DMS153 treated with DMSO at 0.1 percent for 48 hours (cell line): ENCODE data around the gene DBNDD2.
A peak's percentile ranks its signal among the peaks of the same experiment; 100 is the strongest.

Source experiments
- DNase-seq: peaks from one replicate; lab custom pipeline; 2025; ENCODE audit not compliant: unreplicated experiment; lab: John Stamatoyannopoulos, UW

DBNDD2 gene, protein sequence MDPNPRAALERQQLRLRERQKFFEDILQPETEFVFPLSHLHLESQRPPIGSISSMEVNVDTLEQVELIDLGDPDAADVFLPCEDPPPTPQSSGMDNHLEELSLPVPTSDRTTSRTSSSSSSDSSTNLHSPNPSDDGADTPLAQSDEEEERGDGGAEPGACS

DNA sequence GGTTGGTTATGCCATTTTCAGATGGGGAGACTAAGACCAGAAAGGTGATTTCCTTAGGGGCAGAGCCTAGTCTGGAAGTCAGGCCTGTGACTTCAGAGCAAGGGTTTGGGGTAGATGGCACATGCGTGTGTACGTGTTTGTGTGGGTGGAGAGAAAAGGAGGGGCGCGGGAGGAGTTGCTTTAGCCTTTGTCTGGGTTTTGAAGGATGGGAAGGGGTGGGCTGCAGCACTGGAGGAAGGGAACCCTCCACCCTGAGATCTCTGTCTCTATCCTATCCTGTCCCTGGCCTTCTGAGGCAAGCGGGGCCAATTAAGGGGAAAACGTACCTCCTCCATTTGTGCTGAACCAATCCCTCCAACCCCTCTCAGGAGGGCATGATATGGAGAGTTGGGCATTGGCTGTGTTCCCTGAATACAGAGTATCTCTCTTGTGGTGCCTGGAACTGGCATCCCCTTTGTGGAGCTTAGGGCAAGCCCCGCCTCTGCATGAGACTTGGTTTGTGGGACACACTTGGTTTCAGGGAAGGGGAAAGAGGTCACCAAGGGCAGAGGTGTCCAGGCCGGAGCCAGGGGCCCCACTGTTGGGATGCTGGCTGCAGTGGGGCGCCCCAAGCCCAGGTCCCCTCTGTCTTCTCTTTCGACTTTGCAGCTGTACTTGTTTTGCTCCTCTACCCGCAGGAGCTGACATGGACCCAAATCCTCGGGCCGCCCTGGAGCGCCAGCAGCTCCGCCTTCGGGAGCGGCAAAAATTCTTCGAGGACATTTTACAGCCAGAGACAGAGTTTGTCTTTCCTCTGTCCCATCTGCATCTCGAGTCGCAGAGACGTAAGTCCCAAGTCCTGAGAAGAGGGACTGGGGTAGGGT, at the start of gene DBNDD2:
Gene DBNDD2 (plus strand): TSS at position 507 of the 863 bp plus-strand sequence. CDS start 179 bp downstream, at position 686.
- DNase-seq: no peak

DNA sequence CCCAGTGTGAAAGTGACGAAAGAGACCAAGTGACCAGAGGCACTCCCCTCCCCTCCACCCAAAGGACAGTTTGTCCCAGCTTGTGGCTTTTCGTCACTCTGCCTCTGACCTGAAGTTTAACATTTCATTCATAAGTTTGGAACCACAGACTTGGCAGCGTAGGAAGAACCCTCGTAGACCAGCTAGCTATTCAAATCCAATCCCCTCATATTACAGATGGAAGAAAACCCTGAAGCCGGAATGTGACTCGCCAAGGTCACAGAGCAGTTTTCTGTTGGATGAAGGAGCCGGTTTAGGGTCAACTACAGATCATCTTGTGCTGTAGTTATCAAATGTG, 49.1 kb upstream of the DBNDD2 start:
- no peak for DNase-seq

DNA sequence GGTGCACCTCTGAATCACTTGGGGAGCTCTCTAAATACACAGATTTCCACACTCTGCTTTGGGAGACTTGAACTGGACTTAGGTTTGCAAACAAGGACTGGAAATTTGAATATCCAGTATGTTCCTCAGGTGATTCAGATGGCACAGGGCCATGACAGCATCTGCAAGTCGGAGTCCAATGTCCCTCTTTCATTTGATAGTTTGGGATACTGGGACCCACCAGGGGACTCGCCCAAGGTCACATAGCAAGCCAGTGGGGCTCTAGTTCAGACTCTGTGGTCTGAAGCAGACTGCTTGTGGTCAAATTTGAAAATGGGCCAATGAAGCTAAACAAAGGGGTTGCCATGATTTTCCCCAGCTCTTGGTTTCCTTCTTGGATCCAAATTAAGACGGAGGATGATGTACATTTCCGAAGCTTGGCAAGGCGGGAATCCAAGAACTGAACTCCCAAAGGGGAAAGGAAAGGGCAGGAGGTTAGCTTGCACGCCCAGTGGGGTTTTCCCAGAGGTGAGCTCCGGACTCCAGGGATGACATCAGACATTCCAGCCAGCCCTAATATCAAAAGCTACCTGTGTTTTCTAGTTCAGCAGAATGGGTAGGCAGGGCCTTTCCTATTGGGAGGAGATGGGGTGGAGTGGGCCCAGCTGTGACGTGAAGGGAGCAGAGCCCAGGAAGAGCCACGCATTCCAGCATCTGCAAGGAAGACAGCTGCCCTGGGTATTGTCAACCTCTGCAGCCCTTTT, 48.5 kb upstream of the DBNDD2 start:
- no peak for DNase-seq

DNA sequence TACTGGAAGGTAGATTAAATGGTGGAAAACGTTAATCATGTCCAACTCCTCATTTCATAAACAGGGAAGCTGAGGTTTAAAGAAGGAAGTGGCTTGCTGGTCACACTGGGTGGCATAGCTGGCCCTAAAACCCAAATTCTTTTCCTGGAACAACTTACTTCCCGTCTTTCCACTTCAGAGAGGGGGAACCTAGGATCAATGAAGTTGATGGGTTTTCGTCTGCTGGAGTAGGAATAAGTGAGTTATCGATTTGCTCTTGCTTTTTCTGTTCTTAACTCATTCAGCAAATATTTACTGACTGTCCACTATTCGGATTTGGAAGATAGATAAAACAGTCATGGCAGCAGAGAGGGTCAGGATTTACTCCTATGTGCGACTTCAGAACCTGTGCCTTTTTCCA, 46.3 kb upstream of the DBNDD2 start:
- DNase-seq: no peak

DNA sequence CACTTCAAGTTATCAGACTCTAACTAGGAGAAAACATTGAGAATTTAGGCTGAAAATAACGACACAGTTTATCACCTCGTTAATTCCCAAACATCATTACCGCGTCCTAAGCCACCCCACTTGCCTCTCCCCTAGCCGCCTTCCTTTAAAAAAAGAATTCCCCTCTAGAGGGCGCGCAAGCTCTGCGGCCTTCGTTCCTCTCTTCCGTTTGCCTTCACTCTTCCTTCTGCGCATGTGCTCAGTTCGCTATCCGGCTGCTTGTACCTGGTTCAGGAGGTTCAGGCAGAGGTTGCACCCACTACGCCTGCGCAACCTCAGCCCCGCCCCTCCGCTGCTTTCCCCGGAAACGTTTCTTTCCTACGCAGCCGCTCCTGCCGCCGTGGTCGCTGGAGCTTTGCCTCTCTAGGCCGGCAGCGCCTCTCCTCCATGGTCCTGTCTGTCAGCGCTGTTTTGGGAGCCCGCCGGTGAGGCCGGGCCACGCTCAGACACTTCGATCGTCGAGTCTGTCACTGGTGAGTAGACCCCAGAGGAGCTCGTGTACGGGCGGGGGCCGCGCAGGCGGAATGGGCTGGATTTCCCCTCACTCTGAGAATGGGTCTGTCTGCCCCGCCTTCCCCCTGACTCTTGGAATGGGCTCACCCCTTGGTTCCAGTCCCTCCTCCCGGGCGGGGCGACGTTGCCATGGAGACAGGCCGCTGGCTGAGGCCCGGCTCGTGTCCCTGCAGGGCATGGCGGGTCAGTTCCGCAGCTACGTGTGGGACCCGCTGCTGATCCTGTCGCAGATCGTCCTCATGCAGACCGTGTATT, 45.1 kb upstream of the DBNDD2 start, which contains the start of gene SYS1:
Gene SYS1 (plus strand): TSS at position 353 of the 807 bp plus-strand sequence. CDS start 376 bp downstream, at position 729.
- peak; percentile 97 for DNase-seq

DNA sequence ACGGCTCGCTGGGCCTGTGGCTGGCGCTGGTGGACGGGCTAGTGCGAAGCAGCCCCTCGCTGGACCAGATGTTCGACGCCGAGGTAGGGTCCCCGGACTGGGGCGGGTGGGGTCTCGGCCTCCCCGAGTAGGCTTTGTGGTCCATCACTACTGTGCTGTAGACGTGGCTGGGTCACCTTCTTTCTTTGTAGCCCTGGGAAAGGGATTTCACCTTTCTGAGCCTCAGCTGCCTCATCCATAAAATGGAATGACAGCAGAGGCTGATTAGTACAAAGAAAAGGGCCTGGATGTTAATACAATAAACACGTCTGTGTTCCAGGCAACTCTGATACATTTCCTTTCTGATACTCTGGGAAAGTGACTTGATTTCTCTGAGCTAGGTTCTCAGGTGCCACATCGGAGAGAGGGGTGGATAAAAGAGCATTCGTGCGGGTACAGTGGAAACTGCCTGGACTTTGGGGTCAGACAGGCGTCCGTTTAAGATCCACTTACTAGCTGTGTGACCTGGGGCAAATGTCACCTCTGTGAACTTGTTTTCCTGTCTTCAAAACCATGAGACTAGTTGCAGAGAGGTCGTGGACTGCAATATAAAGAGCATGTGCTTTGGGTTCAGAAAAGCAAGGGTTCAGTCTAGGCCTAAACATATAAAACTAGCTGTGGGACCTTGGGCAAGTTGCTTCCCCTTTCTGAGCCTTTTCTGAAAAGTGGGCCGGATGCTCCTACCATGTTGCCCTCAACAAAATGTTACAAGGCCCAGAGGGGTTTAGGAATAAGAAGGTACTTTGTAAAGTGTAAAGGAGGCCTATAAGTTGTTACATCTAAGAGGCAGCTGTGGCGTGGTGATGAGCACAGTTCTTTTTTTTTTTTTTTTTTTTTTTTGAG, 44.2 kb upstream of the DBNDD2 start:
- no peak for DNase-seq

DNA sequence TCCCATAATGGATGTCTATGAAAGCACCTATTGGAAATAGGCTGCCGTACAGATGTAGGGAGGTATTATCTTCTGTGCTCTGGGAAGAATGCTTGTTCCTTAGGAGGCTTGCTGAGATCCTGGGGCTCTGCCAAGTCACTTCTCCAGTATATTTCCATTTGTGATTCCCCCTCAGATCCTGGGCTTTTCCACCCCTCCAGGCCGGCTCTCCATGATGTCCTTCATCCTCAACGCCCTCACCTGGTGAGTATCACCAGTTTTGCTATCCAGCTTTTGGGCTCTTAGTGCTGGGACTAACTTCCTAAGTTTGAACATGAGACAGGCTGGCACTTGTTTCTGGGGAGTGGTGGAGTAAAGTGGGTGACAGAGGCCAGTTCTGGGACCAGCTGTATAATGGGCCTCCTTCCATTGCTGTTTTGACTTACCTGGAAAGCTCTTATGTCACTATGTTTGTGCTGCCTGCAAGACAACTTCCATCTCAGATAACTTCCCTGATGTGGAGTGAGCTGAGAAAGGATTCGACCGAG, 42.6 kb upstream of the DBNDD2 start:
- DNase-seq: no peak

DNA sequence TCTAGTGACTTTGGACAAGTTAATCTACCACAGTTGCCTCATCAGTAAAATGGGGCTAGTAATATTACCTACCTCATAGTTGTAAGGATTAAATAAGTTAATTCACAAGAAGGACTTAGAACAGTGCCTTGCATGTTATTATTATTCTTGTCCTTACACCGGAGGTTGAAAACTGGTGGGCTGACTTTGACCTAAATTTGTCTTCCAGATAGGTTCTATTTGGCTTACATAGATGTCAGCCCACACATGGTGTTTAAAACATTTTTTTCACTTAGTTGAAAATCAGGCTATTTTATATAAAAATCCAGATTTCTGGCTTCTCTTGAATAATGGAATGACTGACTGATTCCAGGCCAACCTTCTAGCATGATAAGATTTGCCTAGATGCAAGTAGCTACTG, 41.9 kb upstream of the DBNDD2 start:
- no peak for DNase-seq

DNA sequence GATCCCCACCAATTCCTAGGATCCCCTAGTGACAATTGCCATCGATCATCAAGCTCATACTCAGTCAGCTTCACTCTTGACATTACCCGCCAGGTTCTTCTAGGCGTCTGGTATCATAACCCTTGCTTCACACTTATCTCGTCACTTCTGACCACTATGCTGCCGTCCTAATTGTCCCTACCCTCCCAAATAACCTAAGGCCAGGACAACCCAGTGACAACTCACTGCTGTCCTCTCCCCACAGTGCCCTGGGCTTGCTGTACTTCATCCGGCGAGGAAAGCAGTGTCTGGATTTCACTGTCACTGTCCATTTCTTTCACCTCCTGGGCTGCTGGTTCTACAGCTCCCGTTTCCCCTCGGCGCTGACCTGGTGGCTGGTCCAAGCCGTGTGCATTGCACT, 41.5 kb upstream of the DBNDD2 start:
- no peak for DNase-seq

DNA sequence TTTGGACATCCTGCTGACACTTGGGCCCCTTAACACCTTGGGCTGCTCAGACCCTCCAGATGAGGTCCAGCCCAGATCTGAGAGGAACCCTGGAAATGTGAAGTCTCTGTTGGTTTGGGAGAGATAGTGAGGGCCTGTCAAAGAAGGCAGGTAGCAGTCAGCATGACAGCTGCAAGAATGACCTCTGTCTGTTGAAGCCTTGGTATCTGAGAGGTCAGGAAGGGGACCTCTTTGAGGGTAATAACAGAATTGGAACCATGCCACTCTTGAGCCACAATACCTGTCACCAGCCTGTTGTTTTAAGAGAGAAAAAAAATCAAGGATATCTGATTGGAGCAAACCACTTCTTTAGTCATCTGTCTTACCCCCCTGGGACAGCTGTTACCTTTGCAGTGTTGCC, 41.0 kb upstream of the DBNDD2 start:
- no peak for DNase-seq

DNA sequence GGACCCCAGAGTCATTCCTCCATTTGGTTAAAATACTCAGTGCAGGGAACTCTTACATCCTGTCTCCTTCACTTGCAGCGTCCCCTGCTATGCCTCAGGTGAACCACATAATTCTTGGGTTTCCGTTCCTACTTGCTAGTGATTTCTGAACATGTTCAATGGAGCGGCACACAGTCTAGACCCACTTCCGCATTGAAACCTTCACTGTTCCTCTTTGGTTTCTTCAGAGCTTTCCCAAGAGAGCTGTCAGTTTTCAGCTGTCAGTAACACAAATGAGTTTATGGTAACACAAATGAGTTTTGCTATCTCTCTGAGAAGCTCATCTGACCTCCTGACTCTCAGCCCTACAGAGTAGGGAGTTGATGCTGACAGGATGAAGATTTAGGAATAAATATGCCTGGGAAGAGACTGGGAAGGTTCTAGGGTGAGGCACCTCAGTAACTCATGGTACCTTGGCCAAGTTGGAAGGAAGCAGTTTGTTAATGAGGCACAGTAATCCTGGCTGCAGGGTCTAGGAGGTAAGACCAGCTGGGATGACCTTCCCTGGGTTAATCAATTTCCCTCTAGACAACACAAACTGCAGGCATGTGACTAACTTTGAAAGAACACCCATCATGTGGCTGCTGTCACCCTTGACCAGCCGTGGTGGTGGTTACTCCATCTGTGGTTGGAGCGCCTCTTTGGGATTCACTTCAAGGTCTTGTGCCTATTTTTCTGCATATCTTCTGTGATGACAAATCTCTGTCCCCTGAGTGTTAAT, 39.7 kb upstream of the DBNDD2 start:
- no peak for DNase-seq

DNA sequence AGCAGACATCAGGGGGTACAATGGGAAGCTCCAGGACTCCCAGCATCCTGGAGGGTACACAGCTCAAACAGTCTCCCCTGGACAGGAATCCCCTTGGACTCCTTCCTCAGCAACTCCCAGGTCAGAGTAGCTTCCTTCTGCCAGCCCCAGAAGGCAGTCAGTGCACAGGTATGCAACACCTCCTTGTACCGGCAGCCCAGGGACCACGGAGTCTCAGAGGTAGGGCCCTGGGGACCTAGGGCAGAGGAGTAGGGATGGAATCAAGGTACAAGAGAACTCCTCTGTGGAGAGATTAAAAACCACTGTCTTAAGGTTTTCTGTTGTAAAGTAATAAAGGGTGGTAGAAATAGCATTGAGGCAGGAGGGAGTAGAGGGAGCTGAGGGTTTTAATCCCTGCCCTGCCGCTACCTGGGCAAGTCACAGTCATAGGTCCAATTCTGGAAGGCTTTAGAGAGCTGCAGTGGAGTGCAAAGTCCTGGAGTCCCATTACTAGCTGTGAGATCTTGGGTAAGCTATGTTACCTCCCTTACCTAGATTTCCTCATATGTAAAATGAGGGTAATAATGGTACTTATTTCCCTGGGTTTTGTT, 37.4 kb upstream of the DBNDD2 start:
- no peak for DNase-seq

DNA sequence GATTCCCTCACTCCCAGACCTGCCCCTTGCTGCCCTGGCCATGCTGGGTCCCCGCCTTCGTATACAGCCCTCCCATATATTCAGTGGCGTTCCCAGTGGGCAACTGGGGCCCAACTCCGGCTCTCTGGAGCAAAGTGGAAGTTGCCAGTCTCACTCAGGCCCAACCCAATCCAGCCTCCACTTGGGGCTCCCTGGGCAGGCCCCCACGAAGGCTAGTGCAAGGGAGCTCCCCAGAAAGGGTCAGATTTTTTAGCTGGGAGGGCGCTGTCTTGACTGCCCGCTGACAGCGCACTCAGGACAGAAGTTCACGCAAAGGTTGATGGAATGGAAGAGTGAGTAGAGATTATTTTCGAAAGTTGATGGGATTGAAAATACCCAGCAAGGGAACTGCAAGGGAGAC, 35.8 kb upstream of the DBNDD2 start:
- no peak for DNase-seq

DNA sequence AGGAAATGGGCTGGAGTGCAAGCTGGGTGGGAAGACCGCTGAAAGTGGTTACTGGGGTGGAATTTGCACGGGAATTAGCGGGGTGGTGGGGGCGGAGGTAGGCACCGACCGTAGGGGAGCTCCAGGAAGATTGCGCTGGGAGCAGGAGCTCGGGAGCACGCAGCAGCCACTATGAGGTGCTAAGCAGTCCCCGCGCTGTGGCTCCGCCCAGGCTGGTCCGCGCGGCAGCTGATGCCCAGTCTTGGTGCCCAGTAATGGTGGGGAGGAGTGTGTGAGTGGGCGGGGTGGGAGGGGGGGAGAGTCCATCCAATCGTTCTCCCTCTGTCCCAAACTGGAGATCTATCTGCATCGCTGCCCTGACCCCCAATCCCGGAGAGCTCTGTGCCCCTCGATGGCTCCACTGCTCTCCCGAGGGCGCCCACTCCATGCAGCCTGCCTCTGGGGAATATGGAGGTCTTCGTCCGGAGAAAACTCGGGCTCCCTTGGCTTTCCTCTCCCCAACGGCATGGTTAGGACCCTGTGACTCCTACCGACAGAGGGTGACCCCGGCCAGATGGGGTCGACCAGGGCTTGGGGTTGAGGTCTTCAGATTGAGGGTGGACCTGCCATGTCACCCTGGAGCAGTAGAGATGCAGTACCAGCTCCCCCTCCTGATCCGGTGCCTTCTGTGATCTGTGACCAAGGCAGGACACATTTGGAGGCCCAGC, 35.3 kb upstream of the DBNDD2 start:
- DNase-seq: peak; percentile 13

DNA sequence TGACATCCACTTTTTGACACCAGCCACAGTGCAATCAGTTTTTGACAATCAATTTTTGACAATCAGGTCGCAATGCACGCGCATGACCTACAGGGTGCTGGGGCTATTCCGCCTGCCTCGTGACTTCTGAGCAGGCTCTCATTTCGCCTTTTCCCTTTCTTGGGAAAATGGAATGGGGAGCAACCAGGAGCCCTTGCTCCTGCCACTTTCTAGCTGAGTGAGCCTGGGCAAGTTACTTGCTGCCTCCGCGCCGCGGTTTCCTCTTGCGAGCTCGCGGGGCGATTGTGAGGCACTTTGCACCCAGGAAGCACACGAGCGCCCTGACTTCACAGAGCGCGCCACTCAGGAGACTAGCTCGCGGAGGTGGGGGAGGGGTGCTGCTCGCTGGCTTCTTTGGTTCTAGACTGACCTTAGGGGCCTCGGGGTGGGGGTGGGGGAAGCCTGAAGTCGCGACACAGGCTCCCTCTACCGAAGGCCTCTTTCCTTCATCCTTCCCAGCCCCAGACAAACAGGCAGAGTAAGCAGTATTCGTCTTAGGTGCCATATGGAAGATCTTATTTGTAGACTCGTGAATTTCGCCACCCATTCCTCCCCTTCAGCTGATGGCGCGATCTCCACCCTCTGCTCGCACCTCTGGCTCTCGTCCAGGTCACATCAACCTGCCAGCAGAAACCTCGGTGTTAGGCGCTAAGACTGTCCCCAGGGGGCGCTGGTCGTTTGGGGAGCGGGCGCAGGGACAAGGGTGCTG, 34.6 kb upstream of the DBNDD2 start:
- peak; percentile 89 for DNase-seq

DNA sequence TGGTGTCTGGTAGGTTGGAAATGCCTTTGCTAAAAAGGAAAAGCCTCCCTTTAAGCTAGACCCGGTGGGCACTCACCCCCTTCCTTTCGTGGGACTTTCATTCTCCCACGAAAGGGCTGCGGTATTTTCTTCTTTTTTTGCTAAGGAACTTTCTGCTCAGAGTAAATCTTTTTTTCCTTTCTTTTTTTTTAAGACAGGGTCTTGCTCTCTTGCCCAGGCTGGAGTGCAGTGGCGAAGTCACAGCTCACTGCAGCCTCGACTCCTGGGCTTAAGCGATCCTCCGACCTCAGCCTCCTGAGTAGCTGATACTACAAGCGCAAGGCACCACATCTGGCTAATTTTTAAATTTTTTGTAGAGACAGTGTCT, 34.0 kb upstream of the DBNDD2 start:
- no peak for DNase-seq

DNA sequence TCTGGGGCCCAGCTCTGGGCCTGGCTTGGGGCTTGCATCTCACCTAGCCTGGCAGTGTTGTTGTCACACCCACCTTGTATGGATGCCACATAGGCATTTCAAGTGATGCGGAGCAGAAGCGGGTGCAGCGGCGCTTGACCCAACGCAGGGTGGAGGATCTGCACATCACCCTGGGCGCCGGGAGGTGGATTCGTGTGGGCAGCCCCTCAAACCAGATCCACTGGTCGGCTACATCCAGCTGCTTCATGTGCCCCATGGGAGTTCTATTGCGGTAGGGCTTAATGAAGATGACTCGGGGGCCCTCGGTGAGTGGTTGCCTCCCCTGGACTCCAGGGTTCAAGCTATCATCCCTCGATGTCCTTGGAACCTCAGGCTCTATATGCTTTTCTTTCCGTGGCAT, 33.1 kb upstream of the DBNDD2 start:
- DNase-seq: no peak

DNA sequence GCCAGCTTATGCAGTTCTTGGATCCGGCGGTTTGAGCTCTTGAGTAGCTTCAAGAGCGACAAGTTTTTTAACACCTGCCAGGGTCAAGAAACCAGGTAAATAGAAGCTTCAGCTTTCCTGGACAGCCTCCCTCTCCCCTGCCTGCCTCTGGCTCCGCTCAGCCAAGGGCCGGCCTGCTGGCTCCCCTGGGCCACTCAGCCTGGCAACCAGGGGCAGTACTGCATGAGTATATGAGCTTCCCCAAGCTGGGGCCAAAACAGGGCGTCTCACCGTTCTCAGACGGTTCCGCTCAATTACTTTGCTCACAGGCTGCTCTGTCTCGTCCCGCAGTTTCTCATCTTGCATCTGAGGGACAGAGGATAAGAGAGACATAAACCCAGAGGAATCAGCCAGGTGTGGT, 30.8 kb upstream of the DBNDD2 start:
- no peak for DNase-seq
